Right lobe of liver (tissue), 4 donors: ENCODE results near the gene ZNF827.

Experiments used
- CTCF ChIP-seq, 4 donors: fragments of 200-600 bp in 3 of 4; fragments of 450-650 bp in 1 of 4; IDR thresholded peaks; one replicate each; pipeline versions ENCODE4 v1.5.1 to v1.8.0; 2016 to 2022; ENCODE audit warnings: antibody characterized with exemption in 4 of 4, mild to moderate bottlenecking in 2 of 4
- POLR2A ChIP-seq: fragments of 450-650 bp; IDR thresholded peaks from one replicate; pipeline ENCODE4 v1.6.1; 2017; ENCODE audit warnings: antibody characterized with exemption, mild to moderate bottlenecking
- donor health status: DM: no; HTN: no; CAD: no.
- donor health status: DM: no; HTN: no; CAD: no.
- donor health status: DM: no; HTN: yes; CAD: no.

GRCh38 chr4:145760961-145761929, 177.4 kb downstream of the ZNF827 start:
- TF ChIP-seq CTCF (IDR thresholded peaks at IDR 0.05) (no peak), POLR2A (no peak)
